Testis (tissue), 2 donors: ENCODE measurements around the gene CA9.

ENCODE experiments used
- CTCF ChIP-seq, 3 experiments: fragments of 450-650 bp in 2 of 3; fragments of 200-600 bp in 1 of 3; sonication (generic) in 1 of 3; IDR thresholded peaks; one replicate each; pipeline ENCODE4 v1.5.1; 2016 to 2019; ENCODE audit warnings: antibody characterized with exemption in 3 of 3, mild to moderate bottlenecking in 2 of 3, moderate library complexity in 1 of 3
- POLR2A ChIP-seq: fragments of 450-650 bp; IDR thresholded peaks from one replicate; pipeline ENCODE4 v1.6.1; 2017; ENCODE audit warnings: antibody characterized with exemption, mild to moderate bottlenecking, moderate library complexity

GRCh38 chr9:35730486-35730854 is 56.7 kb downstream of the CA9 start:
- no peak for TF ChIP-seq POLR2A
- TF ChIP-seq CTCF (IDR thresholded peaks at IDR 0.05) = no peak
